HG02588 (cell line): ENCODE data around the gene PXYLP1.

Source experiments
- ATAC-seq: cut with Tn5 transposase; IDR thresholded peaks from one replicate; pipeline ENCODE4 v1.9.1; 2021; ENCODE audit warnings: mild to moderate bottlenecking, moderate library complexity; ENCODE audit not compliant: unreplicated experiment

The PXYLP1 gene

DNA sequence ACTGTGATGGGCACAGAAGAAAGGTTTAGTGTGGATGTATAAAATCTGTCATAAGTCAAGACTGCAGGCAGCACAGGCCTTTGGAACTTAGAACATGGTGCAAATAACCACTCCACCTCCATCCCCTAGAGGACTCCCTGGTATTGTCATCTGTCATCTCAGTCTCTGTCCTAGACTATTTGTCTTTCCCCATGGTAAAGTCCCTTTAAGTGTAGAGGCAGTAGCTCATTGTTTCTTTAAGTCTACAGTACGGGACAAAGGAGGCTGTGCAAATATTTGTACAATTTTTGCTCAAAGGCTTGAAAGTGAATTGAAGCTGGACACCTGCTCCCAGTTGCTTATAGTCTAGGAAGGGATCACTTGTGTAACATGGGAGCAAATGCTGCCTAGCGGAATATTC, 3.2 kb upstream of the PXYLP1 start:
- no peak for ATAC-seq

DNA sequence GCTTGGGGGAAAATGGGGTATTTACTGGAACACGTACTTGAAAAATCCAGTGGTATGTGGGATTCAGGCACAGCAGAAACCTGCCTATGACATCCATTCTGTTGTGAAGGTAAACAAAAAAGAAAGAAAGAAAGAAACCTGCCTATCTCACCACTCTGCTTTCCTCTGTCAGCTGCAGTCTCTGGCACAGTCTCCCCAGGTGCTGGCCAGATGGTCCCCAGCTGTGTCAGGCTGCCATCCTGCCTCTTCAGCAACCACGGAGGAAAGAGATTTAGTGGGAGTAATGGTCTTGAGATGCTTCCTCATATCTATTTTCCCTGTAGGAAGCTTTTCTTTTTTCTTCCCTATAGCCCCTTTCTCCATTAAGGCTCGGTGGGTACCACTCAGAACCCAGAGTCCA, 2.5 kb upstream of the PXYLP1 start:
- no peak for ATAC-seq

DNA sequence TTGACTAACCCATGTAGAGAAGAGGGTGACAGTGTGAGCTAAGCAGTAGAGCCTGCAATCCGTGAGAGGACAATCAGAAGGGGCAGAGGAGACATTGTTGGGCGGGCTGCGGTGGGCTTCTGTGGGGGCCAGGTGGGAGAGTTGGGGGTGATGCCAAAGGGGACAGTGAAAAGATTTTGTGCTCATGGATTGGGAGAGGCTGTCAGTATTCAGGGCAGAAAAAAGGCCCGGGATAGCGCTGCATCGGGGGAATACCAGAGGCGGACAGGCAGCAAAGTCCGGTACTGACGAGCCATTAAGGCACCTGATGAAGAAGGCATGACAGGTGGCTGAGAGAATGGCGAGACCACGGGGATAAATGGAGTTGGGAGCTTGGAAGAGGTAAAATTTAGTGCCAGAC, 1.3 kb upstream of the PXYLP1 start:
- ATAC-seq, result no peak

DNA sequence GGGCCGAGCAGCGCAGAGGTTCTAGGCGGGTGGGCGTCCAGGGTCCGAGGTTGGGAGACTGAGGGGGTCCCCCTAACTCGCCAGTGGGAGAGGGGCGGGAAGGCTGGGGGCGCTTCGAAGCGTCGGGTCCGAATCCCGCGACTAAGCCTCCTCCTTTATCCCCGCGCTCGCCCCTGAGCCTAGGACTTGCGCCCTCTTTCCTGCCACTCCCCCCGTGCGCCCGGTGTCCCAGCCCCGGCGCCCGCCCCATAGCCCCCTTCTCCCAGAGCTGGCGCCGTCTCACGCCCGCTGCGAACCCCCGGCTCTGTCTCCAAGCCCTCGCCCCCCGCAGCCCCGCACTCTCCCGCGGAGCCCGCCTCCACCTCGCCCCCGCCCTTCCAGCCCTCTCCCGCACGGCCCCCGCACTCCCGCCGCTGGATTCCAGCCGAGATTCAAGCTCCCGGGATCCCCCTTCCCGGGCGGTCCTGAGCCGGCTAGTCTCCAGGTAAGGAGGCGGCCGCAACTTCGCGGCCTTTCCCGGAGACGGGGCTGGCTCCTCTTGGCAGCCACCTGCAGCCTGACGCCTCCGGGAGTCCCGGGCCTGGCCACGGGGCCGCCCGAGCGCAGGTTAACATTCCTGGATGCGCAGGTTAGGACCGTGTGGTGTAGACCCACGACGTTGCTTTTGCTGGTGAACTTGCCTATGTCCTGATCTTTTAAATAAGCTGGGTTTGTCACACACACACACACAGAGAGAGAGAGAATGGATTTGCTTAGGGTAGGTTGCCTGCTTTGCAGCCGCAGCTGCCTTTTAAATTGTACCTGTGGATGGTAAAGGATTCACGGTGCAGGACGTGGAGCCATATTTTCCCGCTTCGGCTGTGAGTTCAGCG, 563 bp downstream of the PXYLP1 start:
- ATAC-seq, result no peak

DNA sequence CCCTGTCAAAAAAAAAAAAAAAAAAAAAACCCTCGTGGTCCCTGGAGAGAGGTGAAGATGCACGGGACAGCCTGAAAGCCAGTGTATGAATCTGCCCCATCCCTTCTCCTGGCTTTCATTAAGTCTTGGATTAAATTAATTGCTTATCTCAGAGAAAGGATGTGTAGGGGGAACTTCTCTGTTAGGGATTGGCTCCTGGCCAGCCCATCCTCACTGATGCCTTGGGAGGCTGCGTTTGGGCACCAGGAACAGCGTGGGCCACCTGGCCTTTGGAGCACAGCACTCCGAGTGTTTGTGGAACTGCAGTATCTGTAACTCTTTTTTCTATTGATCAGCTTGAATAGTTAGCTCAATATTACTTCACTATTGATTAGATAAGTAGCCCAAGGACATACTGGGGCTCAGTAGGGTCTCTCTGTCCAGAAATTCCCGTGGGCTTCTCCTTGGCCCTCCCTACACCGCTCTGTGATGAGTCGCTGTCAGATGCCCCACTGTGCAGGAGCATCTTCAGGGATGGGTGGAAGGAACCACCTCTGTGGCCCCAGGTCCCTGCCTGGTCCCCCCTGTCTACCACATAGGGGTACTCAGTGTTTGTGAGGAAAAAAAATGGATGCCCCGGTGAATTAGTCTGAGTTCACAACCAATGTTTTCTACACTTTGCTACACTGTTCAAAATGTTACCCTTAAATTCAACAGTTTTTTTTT, 2.0 kb downstream of the PXYLP1 start:
- no peak for ATAC-seq

DNA sequence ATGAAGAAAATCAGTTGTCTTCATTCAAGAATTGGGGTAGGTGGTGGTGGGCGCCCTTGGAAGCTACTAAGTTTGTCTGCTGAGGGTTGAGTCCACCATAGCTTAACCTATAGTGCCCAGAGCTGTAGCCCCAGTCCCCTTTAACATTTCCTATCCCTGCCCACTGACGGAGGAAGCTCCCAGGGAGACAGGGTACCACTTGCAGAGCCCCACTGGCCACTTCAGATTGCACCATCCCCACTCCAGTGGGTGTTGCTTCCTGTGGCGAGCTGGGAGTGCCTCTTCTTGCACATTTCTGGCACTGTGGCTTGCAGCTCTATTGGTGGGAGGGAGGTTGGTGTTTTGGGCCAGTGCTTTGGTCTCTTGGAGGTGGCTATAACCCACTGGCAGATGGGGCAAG, 2.7 kb downstream of the PXYLP1 start:
- ATAC-seq, result no peak

DNA sequence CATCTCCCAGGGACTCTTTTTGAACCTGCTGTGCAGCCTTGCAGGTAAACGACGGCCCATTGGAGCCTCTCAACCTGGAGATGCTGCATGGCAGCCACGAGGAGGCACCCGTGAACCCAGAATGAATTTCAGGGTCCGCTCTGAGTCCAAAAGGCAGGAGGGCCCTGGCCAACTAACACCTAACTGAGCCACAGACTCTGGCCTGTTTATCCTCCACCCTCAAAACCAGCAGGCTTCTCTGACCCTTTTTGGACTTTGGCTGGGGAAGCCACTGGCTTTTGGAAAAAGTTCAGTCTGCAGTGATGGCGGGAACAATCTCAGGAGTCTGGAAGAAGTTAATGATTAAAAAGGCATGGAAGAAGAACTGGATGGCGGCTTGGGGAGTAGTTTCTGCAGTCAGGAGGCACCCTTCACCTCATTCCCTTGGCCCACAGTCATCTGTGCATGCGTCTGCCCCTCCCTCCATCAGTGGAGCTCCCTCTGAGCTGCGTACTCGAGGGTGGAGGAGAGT, 4.1 kb downstream of the PXYLP1 start:
- ATAC-seq, result no peak

DNA sequence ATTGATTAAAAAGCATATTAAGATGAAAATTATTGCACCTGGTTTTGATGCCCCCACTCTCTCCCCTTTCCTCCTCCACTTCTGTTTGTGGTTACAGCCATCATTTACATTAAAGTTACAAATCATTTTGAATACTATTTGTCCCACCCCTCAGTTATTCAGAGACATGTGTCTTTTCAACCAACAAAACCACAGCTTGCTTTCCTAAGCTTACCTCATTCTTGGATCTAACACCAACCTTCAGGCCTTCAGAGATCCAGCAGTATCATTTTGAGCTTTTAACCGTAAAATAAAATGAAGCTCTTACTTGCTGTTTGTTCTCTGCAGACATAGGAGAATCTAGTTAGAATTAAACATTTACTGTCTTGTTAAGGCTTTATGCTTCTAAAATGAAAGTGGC, 4.7 kb downstream of the PXYLP1 start:
- no peak for ATAC-seq

DNA sequence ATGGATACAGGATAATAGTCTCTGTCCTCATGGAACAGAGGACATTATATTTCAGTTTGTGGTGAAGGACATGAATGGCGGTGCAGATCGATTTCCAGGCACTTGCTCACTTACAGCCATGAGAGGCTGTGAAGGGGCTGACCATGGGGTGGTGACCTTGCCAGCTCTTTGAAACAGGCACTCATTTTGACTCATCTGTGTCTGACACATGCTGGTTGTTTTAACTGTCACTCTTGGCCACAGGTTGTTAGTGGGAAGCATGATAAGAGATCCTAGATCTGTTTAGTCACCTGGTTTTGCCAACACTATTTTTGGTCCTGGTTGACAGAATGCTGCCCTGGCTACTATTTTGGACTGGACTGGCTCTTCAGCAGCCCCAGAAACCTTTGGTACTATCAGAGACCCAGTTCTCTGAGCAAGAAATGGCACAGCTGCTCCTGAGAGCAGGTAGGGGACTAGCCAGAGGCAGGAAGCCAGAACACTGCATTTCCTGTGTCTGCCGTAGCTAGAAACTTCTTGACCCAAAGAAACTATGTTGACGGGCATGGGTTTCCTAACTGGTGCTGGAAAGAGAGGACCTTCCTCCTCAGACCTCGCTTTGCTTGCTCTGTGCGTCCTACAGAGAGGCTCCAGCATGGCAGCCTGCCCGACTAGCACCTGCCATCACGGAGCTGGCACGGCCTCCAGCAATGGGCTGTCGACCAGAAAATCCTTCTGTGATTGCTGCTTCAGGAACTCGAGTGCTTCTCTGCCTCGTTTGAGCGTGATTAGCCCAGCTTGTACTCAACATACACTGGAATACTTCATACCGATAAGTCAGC, 6.3 kb downstream of the PXYLP1 start:
- no peak for ATAC-seq

DNA sequence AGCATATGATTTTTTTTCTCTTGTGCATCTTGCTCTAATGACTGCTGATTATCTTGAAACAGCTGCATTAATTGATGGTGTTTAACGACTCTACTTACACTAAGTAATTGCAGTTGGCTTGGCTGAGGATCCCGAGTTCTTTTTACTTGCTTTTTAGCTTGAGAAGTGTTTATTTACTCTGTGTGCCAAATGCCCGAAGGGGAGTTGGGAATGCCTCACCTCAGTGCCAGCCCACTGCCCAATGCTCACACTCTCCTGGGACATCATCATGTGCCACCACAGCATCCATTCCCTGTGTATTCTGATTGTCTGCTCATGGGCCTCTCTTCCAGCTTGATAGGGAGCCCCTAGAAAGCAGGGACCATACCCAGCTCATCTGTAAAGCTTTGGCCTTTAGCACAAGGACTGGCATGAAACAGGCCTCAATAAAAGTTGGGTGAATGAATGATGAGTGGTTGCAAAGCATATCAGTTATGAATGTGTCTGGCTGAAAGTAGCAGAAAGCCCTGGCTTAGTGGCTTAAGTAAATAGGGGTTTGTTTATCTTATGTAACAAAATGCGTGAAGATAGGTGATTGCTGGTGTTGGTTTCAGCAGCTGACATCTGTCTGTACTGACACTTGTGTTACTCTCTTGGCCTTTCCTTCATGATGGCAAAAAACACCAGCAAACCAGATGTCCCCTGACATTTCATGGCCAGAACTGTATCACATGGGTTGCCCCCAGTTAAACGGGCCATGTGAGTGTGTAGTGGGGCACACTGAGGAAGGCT, 8.1 kb downstream of the PXYLP1 start:
- ATAC-seq, result no peak

DNA sequence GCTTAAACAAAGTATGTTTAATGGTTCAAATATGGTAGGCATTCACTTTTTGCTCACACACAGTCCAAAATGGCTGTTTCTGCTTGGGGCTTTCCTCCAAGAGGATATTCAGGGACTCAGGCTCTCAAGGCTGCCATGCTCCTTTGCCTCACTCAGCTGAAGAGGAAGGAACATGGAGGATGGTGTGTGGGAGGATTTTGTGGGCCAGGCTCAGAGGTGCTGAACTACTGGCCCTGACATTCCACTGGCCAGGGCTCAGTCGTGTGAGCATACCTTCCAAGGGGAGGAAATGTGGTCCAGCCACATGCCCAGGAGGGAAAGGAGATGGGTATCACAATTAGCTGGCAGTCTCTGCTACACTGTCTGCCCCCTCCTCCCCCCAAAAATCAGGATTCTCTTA, 8.7 kb downstream of the PXYLP1 start:
- ATAC-seq, result no peak

DNA sequence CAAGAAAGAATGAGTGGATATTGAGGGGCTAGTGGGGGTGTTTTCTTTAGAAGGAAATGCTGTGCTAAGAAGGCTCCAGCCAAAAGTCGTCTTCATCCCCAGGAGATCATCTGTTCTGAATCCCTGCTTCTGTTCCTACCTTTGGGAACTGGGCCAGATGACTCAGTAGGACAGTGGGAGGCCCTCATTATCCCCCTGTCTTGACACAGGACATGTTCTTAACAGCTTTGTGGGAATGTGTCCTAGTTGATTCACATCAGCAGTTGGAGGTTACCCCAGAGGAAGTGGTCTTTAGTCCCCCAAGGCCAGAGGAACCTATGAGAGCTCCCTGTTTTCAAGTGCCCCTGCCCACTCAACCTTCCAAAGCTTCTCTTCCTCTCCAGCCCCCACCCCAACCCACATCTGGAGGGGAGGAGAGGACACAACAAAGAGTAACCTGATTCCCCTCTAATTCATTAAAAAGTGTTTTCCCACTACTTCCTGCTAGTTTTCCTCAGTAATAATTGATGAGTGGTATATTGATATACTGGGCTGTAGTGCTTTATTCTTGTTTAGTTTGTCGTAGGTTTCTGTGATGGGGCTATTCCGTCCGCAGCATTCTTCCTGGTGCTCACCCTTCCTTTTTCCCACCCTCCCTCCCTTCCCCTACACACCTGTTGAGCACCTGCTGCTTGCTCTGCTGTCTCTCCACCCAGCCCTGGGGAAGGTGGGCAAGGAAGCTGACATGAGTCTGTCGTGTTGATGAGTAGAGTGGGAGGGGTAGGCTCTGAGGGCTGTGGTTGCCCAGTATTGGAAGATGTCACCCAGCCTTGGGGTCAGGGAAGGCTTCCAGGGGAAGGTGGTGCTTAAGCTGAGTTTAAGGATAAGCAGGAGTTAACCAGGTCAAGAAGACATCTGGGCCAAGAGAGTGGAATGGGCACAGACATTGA, 9.3 kb downstream of the PXYLP1 start:
- no peak for ATAC-seq

DNA sequence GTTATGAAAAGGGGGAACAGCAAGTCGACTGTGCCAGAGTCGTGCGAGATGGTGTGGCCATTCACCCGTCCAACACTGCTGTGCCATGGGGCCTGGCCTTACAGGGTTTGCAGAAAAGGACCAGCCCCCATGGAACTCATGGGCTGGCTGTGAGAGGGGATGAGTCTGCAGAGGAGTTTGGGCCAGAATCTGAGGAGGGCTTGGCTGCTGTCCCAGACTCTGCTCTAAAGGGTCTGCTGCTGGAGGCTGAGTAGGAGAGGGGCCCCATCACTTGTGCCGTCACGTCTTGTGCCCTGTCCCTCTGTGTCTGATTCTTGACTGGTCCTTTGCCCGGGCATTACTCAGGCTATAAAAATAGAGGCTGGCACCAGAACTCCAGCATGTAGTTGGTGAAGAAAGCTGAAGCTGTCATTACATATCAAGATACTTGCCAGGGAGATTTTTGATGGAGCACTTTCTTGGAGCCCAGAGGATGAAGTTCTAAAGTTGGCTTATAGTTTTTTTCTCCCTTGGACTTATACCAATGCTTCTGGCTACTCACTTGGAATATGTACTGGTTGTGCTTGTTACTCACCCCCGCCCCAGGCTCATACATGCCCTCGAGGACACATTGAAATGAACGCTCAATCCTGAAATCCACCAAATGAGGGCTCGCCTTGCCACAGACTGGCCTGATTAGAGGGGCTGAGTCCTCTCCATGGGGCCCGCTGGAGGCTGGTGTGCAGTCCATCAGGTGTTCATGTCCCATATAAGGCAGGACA, 10.2 kb downstream of the PXYLP1 start:
- ATAC-seq, result no peak

DNA sequence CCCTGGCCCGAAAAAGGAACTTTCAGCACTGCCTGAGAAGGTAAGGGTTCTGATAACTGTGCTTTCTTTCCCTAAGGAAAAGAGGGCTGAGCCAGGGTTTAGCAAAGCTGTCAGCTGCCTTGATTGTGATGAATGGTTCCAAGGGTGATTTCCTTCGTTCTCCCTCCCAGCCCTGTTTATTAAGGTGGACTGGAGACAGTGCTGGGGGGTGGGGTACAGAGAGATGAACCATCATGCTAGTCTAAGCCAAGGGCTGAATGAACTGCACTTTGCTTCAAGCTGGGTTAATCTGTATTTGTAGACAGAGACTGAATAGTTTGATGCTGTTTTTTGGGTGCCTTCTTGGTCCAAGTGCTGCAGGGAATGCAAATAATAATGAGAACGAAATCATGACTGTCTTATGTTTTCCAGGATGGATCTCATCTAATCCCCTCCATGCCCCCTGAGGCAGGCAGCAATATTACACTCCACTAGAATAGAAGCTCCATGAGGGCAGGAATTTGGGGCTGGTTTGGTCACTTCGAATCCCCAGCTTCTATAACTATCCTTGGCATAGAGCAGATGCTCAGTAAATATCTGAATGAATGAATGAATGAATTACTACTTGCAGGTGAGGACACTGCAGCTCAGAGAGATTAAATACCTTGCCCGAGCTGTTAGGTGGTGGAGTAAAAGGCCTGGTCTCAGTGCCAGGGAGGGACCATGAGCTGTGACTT, 10.9 kb downstream of the PXYLP1 start:
- no peak for ATAC-seq

DNA sequence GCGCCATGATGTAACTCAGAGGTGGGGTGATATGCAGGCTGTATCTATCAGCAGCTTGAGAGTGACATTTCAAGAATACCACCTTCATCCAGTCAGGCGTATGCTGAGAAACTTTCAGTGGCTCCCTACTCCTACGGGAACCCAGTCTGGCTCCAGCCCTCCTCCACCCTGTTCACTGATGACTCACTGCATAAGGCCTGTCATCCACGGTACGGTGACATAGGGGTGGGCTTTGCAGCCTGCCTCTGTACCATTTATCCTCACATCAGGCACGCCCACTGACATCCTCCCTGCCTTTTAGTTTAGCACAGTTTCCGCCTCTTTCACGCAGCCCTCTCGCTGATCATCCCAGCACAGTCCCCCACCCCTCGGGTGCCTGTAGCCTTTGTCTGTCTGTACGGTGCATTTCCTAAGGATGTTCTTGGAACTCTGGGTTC, 11.7 kb downstream of the PXYLP1 start:
- no peak for ATAC-seq

DNA sequence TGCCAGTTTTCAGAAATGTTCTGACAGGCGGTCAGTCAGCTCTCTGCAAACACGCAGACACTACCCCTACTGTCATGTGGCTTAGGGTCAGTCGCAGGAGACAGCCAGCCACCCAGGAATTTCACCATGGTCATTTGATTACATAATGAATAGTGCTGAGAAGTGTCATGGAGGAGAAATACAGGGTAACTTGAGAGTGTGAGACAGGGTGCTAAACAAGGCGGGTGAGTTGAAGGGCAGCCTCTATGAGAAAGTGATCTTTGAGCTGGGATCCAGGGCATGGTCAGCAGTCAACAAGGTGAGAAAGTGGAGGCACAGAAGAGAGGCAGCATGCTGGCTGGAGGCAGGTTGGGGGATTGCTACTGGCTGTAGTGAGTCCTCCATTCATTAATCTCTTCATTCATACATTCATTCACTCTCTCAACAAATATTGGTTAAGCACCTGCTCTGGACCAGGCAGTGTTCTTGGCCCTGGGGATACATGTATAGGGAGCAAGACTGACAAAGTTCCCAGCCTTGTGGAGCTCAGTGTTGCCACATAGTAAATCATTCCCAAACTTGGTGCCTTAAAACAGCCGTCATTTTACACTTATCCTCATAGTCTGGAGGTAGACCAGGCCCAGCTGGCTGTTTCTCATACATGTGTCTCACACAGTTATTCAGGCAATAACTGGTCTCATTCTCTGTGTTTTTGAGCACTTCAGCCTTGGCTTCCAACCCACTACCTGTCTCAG, 14.8 kb downstream of the PXYLP1 start:
- ATAC-seq, result no peak

DNA sequence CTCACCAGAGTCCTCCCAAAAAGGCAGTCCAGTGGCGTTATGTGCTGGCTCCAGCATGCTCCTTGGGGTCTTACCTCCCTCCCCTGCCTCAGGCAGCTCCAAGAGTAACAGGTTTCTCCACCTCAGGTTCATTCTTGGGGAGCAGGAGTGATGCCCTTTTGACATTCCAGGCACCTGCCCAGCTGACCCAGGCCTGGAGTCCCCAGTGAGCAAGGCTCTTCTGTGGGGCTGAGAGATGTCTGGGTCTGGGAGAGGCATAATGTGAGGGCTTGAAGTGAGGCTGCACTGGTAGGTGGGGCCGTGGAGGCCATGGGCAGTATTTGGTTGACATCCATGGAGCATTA, 15.3 kb downstream of the PXYLP1 start:
- ATAC-seq, result no peak

DNA sequence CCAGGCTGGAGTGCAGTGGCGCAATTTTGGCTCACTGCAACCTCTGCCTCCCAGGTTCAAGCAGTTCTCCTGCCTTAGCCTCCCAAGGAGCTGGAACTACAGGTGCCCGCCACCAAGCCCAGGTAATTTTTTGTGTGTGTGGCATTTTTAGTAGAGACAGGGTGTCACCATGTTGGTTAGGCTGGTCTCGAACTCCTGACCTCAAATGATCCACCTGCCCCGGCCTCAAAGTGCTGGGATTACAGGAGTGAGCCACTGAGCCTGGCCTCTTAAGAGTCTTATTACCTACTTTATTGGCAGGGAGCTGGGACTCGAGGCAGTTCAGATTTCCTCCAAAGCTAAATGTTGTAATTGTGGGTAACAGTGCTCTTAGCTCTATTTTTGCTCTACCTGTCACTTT, 16.4 kb downstream of the PXYLP1 start:
- no peak for ATAC-seq
